HG03097 (cell line): Measurements from ENCODE around the gene RCSD1.
"Not testable (repeated sequence)": the region's sequence is repeated elsewhere in the genome, so short reads cannot be mapped to it uniquely, and the experiment has no call there.

ENCODE experiments used
- ATAC-seq: cut with Tn5 transposase; IDR thresholded peaks from one replicate; pipeline ENCODE4 v1.9.1; 2021; ENCODE audit not compliant: unreplicated experiment, low FRiP score

RCSD1 gene

GRCh38 chr1:167710836-167711235 is 80.8 kb downstream of the RCSD1 start:
- no peak for ATAC-seq

DNA sequence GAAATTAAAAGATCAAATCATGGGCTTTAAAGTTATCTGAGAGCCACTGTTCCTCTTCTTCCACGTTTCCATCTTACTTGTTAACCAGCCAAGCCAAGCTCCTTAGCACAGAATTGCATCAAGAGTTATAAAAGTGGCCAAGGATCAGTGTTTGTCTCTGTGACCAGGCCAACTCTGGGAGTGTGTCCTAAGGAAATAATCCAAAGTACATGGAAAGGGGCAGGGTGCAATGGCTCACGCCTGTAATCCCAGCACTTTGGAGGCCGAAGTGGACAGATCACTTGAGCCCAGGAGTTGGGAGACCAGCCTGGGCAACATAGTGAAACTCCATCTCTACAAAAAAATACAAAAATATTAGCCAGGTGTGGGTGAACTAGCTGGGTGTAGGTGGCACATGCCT is 81.8 kb downstream of the RCSD1 start:
- no peak for ATAC-seq

DNA sequence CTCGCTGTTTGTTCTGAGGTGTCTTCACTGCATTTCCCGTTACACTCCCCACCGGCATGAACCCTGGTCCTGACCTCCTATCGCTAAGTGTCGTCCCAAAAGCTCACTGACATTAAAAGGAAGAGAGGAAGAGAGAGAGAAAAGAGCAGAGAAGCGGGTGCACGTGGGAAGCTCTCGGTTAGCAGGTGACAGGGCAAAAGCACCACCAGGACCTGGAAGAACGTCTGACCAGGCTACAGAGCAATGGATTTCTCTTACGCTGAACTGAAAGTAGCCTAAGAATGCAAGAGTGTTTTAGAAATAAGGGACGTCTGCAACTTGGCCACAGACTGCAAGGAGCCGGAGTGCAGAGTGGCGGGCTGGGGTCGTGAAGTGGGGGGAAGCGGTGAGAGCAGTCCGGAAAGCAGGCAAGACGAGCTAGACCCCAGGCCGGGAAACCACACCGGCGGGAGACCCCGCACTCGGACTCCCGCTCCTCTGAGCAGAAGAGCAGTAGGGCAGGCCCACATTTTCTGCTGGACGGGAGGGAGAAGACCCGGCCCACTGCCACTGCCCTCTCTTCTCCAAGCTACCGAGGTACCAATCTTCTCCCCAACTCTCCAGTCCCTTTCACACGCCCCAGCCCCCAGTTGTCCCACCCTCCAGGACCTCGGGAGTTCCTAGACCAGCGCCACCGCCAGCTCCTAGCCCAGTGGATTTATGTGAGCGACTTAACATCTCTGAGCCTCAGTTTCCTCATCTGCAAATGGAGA is 83.5 kb downstream of the RCSD1 start:
- no peak for ATAC-seq

- peak; percentile 42 for ATAC-seq
Observed at GRCh38 chr1:167714098-167714438, 84.0 kb downstream of the RCSD1 start.

- ATAC-seq: peak; percentile 48
Observed at GRCh38 chr1:167714439-167715156, 84.6 kb downstream of the RCSD1 start.

GRCh38 chr1:167715157-167715999 is 85.3 kb downstream of the RCSD1 start:
- peak; percentile 47 for ATAC-seq

DNA sequence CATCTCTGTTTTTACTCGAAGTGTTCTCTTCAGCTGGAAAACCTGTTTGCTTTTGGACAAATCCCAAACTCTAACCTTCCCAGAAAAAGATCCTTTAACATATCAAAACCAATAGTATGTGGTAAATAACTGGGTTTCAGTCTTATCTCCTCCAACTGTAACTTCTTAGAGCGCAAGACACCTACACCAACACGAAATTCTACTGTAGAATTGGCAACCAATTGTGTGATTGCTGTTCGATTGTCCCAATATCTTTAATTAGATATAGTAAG is 85.9 kb downstream of the RCSD1 start:
- no peak for ATAC-seq

GRCh38 chr1:167717351-167717750 is 87.3 kb downstream of the RCSD1 start:
- ATAC-seq: no peak

- no peak for ATAC-seq
Observed at GRCh38 chr1:167718914-167719691, 89.1 kb downstream of the RCSD1 start.

DNA sequence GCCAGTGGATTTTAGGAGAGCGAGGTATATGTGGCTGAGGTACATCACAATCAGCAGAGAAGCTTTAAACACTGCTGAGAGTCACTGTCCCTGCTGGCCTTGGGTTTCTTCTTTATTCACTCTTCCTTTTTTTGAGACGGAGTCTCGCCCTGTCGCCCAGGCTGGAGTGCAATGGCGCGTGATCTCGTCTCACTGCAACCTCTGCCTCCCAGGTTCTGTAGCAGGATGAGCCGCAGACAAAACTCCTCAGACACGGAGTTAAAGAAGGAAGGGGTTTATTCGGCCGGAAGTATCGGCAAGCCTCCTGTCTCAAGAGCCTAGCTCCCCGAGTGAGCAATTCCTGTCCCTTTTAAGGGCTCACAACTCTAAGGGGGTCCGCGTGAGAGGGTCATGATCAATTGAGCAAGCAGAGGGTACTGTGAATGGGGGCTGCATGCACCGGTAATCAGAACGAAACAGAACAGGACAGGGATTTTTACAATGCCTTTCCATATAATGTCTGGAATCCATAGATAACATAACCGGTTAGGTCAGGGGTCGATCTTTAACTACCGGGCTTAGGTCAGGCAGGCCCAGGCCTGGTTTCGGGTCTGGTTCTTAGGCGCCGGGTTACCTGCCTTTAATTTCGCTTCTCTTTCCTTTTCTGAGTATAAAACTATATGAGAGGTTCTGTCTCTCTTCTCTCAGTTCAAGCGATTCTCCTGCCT is 89.8 kb downstream of the RCSD1 start:
- not testable (repeated sequence) for ATAC-seq

DNA sequence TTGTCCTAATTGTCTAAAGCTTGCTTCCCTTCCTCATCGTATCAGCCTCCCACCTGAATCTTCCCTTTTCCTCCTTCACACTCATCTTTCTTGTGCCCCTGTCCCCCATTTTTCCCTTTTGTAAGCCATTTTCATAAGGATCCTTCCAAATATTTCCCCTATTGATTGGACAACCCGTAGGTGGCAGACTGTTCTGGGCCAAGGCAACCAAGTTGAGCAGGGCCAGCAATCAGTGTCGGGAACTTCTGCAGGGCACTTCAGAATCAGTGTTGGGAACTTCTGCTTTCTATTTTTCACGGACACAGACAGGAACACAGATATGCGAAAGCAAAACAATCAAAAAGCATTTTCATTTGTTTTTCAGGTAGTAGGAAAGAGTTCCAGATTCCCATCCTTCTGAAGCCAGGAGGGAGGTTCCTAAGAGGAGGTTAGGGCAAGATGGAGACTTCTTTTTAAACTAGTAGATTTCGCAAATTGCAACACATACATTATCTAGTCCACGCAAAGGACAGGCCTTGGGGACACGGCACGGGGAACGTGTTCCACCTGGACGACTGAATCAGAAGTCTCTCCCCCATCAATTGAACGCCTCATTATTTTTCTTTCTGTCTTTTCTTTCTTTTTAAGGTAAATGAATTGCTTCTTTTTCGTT is 91.1 kb downstream of the RCSD1 start:
- no peak for ATAC-seq

GRCh38 chr1:167721617-167722151 is 91.7 kb downstream of the RCSD1 start, which contains the start of gene MPZL1:
MPZL1 (plus strand) TSS chr1:167721982; CDS start chr1:167722152, 170 bp downstream.
- ATAC-seq: peak; percentile 79

GRCh38 chr1:167722152-167722869 is 92.3 kb downstream of the RCSD1 start:
- no peak for ATAC-seq

- ATAC-seq: no peak
Observed at GRCh38 chr1:167722870-167723251, 92.8 kb downstream of the RCSD1 start.

DNA sequence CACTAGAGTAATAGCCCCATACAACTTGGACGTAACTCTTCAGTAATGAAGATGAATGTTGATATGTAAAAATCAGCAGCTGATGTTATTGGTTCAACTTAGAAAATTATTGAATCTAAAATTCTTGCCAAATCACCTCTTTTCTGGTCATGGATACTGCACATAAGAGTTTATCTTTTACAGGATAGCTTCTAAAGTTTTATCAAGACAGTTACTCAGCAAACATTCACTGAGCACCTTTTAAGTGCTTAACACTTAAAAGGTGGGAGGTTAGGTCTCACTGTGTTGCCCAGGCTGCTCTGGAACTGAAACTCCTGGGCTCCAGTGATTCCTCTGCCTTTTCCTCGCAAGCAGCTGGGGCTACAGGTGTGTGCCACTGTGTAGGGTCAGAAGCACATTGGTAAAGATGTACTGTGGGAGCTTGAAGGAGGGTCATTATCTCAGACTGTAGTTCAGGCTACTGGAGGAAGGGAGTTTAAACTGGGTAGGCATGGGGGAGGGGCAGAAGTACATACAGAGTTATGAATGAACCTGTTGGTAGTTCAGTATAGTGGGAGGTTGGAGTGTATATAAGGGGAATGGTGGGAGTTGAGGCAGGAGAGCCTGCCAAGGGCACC is 93.8 kb downstream of the RCSD1 start:
- no peak for ATAC-seq

DNA sequence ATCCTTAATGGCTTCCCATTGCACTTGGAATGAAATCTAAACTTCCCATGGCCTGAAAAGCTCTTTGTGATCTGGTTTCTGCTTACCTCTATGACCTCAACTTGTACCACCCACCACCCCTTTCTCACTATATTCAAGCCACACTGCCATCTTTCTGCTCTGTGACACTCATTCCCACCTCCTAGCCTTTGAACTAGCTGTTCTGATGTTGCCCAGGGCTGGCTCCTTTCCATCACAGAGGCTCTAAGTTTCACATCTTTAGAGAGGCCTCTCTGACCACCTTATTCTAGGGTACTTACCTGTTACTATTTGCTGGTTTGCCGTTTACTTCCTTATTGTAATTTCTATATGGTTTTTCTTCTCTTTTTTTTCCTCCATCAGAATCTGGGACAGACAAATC is 96.0 kb downstream of the RCSD1 start:
- ATAC-seq: no peak

- ATAC-seq: no peak
Observed at GRCh38 chr1:167728818-167729410, 98.9 kb downstream of the RCSD1 start.

DNA sequence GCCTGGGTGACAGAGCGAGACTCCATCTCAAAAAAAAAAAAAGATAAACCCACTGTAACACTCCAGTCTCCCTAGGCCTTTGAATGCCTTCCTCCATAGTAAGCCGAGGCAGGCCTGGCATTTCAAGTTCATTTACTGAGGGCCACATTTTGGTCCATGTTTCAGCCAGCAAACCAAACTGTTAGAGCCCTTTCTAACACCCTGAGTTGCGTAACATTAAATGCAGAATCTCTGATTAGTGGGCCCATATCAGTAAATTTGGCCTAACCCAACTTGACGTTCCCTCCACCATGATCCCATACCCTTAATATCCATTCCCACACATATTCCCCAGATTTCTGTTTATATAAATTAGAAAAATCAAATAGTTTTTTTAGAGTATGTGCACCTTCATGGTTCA is 104.2 kb downstream of the RCSD1 start:
- no peak for ATAC-seq
